ENCODE measurements around the gene PNPLA5.

- TF ChIP-seq MAX (IDR thresholded peaks at IDR 0.05) (no peak), CTCF (IDR thresholded peaks at IDR 0.05; ENCODE audit: low read depth, low read length, missing input control) (no peak), EGR1 (IDR thresholded peaks at IDR 0.05; ENCODE audit: low read depth in 2 of 2) (no peak), JUND (IDR thresholded peaks at IDR 0.05) (no peak), HNF4G (IDR thresholded peaks at IDR 0.05) (no peak), GABPA (IDR thresholded peaks at IDR 0.05 in 1 of 2, conservative IDR thresholded peaks at IDR 0.05 in 1 of 2) (no peak), RXRA (IDR thresholded peaks at IDR 0.05) (no peak), SP1 (IDR thresholded peaks at IDR 0.05) (no peak), ZBTB33 (IDR thresholded peaks at IDR 0.05) (no peak), REST (IDR thresholded peaks at IDR 0.05) (no peak), YY1 (IDR thresholded peaks at IDR 0.05) (no peak), NR2F2 (IDR thresholded peaks at IDR 0.05) (no peak)
These were observed 19.5 kb upstream of the PNPLA5 start for GRCh38 chr22:43911351-43911750.

Measured in liver (tissue), 3 donors.